22Rv1 (cell line): Measurements from ENCODE around the gene GPR146.

Experiments
- CTCF ChIP-seq: fragments of 450-650 bp; IDR thresholded peaks from 2 replicates; pipeline ENCODE4 v1.5.1; 2017; ENCODE audit warnings: mild to moderate bottlenecking
- ZFX ChIP-seq: fragments of 450-650 bp; IDR thresholded peaks from 2 replicates; pipeline ENCODE4 v1.6.1; 2017; ENCODE audit warnings: antibody characterized with exemption, borderline replicate concordance

- no peak for TF ChIP-seq CTCF
- no peak for TF ChIP-seq ZFX
These were observed 57.5 kb downstream of the GPR146 start for GRCh38 chr7:1101563-1102431.
